Panc1 (cell line): ENCODE measurements around the gene AHRR. TPM values are rescaled to one million over a fixed set of nuclear protein-coding genes. Genes with fewer than 3 reads are reported as not detected.

Experiments used
- ATAC-seq: fragments of 200-7000 bp; cut with Tn5 transposase; 2 replicates; pipeline ENCODE4 v1.9.1; 2020; ENCODE audit warnings: mild to moderate bottlenecking, moderate library complexity
- BruUV-seq: library from RNA; stranded (reverse); fragments of 400-500 nt; replicated peaks from 2 replicates; lab custom pipeline; 2021; lab: Mats Ljungman, UMichigan
- CTCF ChIA-PET: fragments of 300-600 bp; sonication (Branson Sonifier 250); formaldehyde crosslinking; loops from one replicate; lab custom pipeline; 2022; ENCODE audit warnings: antibody characterized with exemption; lab: Charles Lee
- POLR2A ChIA-PET: fragments of 300-600 bp; sonication (Branson Sonifier 250); formaldehyde crosslinking; loops from one replicate; lab custom pipeline; 2022; ENCODE audit warnings: antibody characterized with exemption; lab: Charles Lee
- DNase-seq: peaks from one replicate; pipeline ENCODE4 v3.0.0-alpha.2; 2010; ENCODE audit warnings: low read depth, low spot score
- H3K27ac ChIP-seq: 2 replicates; pipeline ENCODE4 v1.5.1; 2011; ENCODE audit warnings: mild to moderate bottlenecking, low read length, inconsistent platforms
- H3K27me3 ChIP-seq: fragments of 200-500 bp; sonication (Bioruptor generic); 2 replicates; pipeline ENCODE4 v1.6.0; 2014; ENCODE audit warnings: low read length, inconsistent platforms; ENCODE audit not compliant: control insufficient read depth, insufficient read depth
- H3K36me3 ChIP-seq: fragments of 200-500 bp; sonication (Bioruptor generic); 2 replicates; pipeline ENCODE4 v1.5.1; 2014; ENCODE audit warnings: inconsistent platforms, mild to moderate bottlenecking, low read length, moderate library complexity; ENCODE audit not compliant: control insufficient read depth, insufficient read depth
- H3K4me1 ChIP-seq: 2 replicates; pipeline ENCODE4 v1.5.1; 2011; ENCODE audit warnings: inconsistent platforms, mild to moderate bottlenecking, low read length, moderate library complexity; ENCODE audit not compliant: control insufficient read depth, insufficient read depth
- H3K4me3 ChIP-seq, 2 experiments: 2 replicates each; pipeline ENCODE4 v1.5.1; 2011 to 2012; ENCODE audit warnings: low read depth in 2 of 2, low read length in 2 of 2, mild to moderate bottlenecking in 2 of 2, inconsistent platforms in 1 of 2, moderate library complexity in 1 of 2
- H3K9me3 ChIP-seq: fragments of 200-500 bp; sonication (Bioruptor generic); 2 replicates; pipeline ENCODE4 v1.5.1; 2014; ENCODE audit warnings: low read depth, mild to moderate bottlenecking, inconsistent platforms, low read length, moderate library complexity; ENCODE audit not compliant: control insufficient read depth, insufficient read depth
- CTCF ChIP-seq: fragments of 450-650 bp; IDR thresholded peaks from 2 replicates; pipeline ENCODE4 v1.5.1; 2017; ENCODE audit warnings: mild to moderate bottlenecking
- POLR2AphosphoS5 ChIP-seq: IDR thresholded peaks from 2 replicates; pipeline ENCODE4 v1.6.1; 2012; ENCODE audit warnings: mild to moderate bottlenecking, low read depth, low read length, moderate library complexity
- REST ChIP-seq, 2 experiments: IDR thresholded peaks; 2 replicates each; pipeline ENCODE4 v1.6.1; 2011 to 2012; ENCODE audit warnings: low read depth in 2 of 2, control low read depth in 1 of 2, low read length in 1 of 2, mild to moderate bottlenecking in 1 of 2, moderate library complexity in 1 of 2; ENCODE audit not compliant: insufficient read depth in 1 of 2
- SIN3A ChIP-seq: IDR thresholded peaks from 2 replicates; pipeline ENCODE4 v1.6.1; 2012; ENCODE audit warnings: low read depth, mild to moderate bottlenecking, low read length, moderate library complexity, borderline replicate concordance; ENCODE audit not compliant: insufficient read depth
- TCF7L2 ChIP-seq: IDR thresholded peaks from 2 replicates; pipeline ENCODE4 v1.6.1; 2011; ENCODE audit warnings: mild to moderate bottlenecking, low read depth, low read length, inconsistent platforms
- in situ Hi-C: cut with HindIII; loops from 2 replicates; pipeline ENCODE4 v1.10.0; 2016; ENCODE audit warnings: low sequenced_read_pairs, low pct_unique_long_range_greater_than_20kb
- intact Hi-C: fragments of 100-400 bp; cut with micrococcal nuclease; formaldehyde crosslinking; loops from one replicate; pipeline ENCODE4 v1.10.0; 2022; ENCODE audit not compliant: unreplicated experiment
- total RNA-seq: library from RNA; stranded (reverse); gene quantifications from one replicate; pipeline ENCODE4 v1.2.1, GENCODE V29; 2021; ENCODE audit not compliant: unreplicated experiment

Gene AHRR
- total RNA-seq, 1 experiment from 2014 or later = 23.6 TPM

DNA sequence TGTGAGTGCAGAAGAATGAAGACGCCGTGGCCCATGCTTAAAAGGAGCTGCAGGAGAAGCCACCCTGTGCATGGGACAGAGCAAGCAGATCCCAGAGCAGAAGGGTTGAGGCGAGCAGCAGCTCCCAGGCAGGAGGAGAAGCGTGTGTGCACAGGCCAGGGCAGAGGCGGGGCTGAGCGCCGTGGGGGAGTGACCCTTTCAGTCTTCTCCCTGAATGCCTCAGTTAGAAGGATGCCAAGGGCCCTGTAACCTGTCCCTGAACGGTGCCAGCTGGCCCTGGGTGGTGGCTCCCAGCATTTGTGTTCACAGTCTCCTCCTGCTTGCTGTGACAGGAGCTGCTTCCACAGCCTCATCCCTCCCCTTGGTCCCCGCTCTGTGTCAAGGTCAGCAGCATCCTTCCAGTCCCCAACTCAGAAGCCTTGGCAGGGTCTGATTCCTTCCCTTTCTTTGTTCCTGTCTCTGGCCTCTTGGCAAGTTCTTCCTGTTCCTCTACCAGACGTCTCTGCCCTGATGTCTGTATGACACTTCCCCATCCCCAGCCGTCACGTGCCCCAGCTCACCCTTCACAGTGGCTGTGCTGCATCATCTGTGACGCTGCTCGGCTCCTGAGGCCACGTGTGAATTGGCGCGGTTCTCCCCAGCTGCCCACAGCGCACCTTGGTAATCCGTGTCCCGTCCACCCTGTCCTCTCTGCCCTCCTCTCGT lies 126.7 kb downstream of the AHRR start:
- intact Hi-C loops = no loop called here

GRCh38 chr5:448766-449090 lies 127.2 kb downstream of the AHRR start:
- DNase-seq (no peak), ATAC-seq (no peak)
- no TSS peak for BruUV-seq
- Histone ChIP-seq H3K27me3 (no peaks in the 10 kb centered on the region), H3K27ac (no peak overlapping the region), H3K36me3 (peaks cover 28% of the 10 kb centered on the region), H3K4me3 (no peak overlapping the region), H3K9me3 (peaks cover 21% of the 10 kb centered on the region; the same call in 1 of the 2 replicates), H3K4me1 (peaks cover 7% of the 10 kb centered on the region)
- ChIA-PET POLR2A (no interaction called here), CTCF (no interaction called here)
- in situ Hi-C loops (no loop called here), intact Hi-C loops (no loop called here)
- TF ChIP-seq REST (IDR thresholded peaks at IDR 0.05; ENCODE audit: insufficient read depth in 1 of 2, low read depth in 2 of 2, low read length in 1 of 2) (no peak), CTCF (no peak), POLR2AphosphoS5 (no peak), SIN3A (no peak), TCF7L2 (no peak)

More for the DNA sequence above, 126.7 kb downstream of the AHRR start:
- Histone ChIP-seq H3K36me3 (peaks cover 28% of the 10 kb centered on the region), H3K9me3 (peaks cover 21% of the 10 kb centered on the region; the same call in 1 of the 2 replicates), H3K4me3 (no peak overlapping the region), H3K27me3 (no peaks in the 10 kb centered on the region), H3K4me1 (peaks cover 7% of the 10 kb centered on the region), H3K27ac (no peak overlapping the region)
- ATAC-seq (no peak), DNase-seq (no peak)
- TF ChIP-seq SIN3A = no peak
- TF ChIP-seq TCF7L2 = no peak
- TF ChIP-seq REST (IDR thresholded peaks at IDR 0.05; ENCODE audit: insufficient read depth in 1 of 2, low read depth in 2 of 2, low read length in 1 of 2) = no peak
- no peak for TF ChIP-seq CTCF
- ChIA-PET CTCF (no interaction called here), POLR2A (no interaction called here)
- BruUV-seq = no TSS peak
- in situ Hi-C loops = no loop called here
